Stomach smooth muscle (tissue), 2 donors: ENCODE data around the gene TNFRSF4.

ENCODE experiments used
- H3K27ac ChIP-seq: one replicate; pipeline ENCODE4 v1.7.0; 2013; ENCODE audit warnings: mild to moderate bottlenecking, low read length, inconsistent platforms
- H3K27me3 ChIP-seq, 2 donors: one replicate each; pipeline ENCODE4 v1.7.0; 2013; ENCODE audit warnings: low read length in 2 of 2; ENCODE audit not compliant: insufficient read depth in 2 of 2, control insufficient read depth in 1 of 2
- H3K36me3 ChIP-seq, 2 donors: one replicate each; pipeline ENCODE4 v1.7.0; 2013; ENCODE audit warnings: low read length in 2 of 2; ENCODE audit not compliant: control insufficient read depth in 2 of 2, insufficient read depth in 2 of 2
- H3K4me1 ChIP-seq: one replicate; pipeline ENCODE4 v1.7.0; 2013; ENCODE audit warnings: low read length; ENCODE audit not compliant: control insufficient read depth, insufficient read depth
- H3K4me3 ChIP-seq, 2 donors: one replicate each; pipeline ENCODE4 v1.7.0; 2013; ENCODE audit warnings: low read length in 2 of 2
- H3K9ac ChIP-seq, 2 donors: one replicate each; pipeline ENCODE4 v1.7.0; 2013; ENCODE audit warnings: low read length in 2 of 2, mild to moderate bottlenecking in 1 of 2
- H3K9me3 ChIP-seq, 2 donors: one replicate each; pipeline ENCODE4 v1.7.0; 2013; ENCODE audit warnings: low read length in 2 of 2; ENCODE audit not compliant: control insufficient read depth in 2 of 2
- donor health status: healthy.
- donor health status: Pancreatic carcinoma.

TNFRSF4 gene

GRCh38 chr1:1169429-1170214 is 44.3 kb downstream of the TNFRSF4 start:
- Histone ChIP-seq H3K4me3 (no peak overlapping the region), H3K27me3 (peaks cover 31 to 59% of the 10 kb centered on the region in 2 donors), H3K27ac (no peak overlapping the region), H3K36me3 (no peaks in the 10 kb centered on the region), H3K9me3 (no peaks in the 10 kb centered on the region), H3K4me1 (peaks cover 3% of the 10 kb centered on the region), H3K9ac (no peak overlapping the region)

- Histone ChIP-seq H3K27me3 (peaks cover 26 to 57% of the 10 kb centered on the region in 2 donors), H3K9me3 (no peaks in the 10 kb centered on the region), H3K4me3 (no peak overlapping the region), H3K9ac (no peak overlapping the region), H3K4me1 (peaks cover 3% of the 10 kb centered on the region), H3K36me3 (no peaks in the 10 kb centered on the region), H3K27ac (no peak overlapping the region)
Observed at GRCh38 chr1:1168451-1169411, 45.2 kb downstream of the TNFRSF4 start.

- H3K27me3 ChIP-seq, result peaks cover 20 to 55% of the 10 kb centered on the region in 2 donors
- no peaks in the 10 kb centered on the region for H3K9me3 ChIP-seq
- H3K36me3 ChIP-seq, result no peaks in the 10 kb centered on the region
- no peak overlapping the region for H3K27ac ChIP-seq
- H3K4me1 ChIP-seq, result no peaks in the 10 kb centered on the region
- no peak overlapping the region for H3K9ac ChIP-seq
- no peak overlapping the region for H3K4me3 ChIP-seq
Observed at GRCh38 chr1:1167841-1168450, 46.0 kb downstream of the TNFRSF4 start.

GRCh38 chr1:1167398-1167821 is 46.5 kb downstream of the TNFRSF4 start:
- Histone ChIP-seq H3K4me3 (no peak overlapping the region), H3K27me3 (peaks cover 19 to 58% of the 10 kb centered on the region in 2 donors), H3K9ac (no peak overlapping the region), H3K9me3 (no peaks in the 10 kb centered on the region), H3K36me3 (no peaks in the 10 kb centered on the region), H3K27ac (no peak overlapping the region), H3K4me1 (no peaks in the 10 kb centered on the region)

GRCh38 chr1:1166642-1167397 is 47.1 kb downstream of the TNFRSF4 start:
- Histone ChIP-seq H3K36me3 (no peaks in the 10 kb centered on the region), H3K27ac (no peak overlapping the region), H3K27me3 (peaks cover 13 to 54% of the 10 kb centered on the region in 2 donors), H3K9me3 (no peaks in the 10 kb centered on the region), H3K4me1 (no peaks in the 10 kb centered on the region), H3K9ac (no peak overlapping the region), H3K4me3 (no peak overlapping the region)

GRCh38 chr1:1165900-1166421 is 48.0 kb downstream of the TNFRSF4 start:
- Histone ChIP-seq H3K9me3 (no peaks in the 10 kb centered on the region), H3K27ac (no peak overlapping the region), H3K4me1 (no peaks in the 10 kb centered on the region), H3K36me3 (no peaks in the 10 kb centered on the region), H3K4me3 (no peak overlapping the region), H3K9ac (no peak overlapping the region), H3K27me3 (peaks cover 13 to 50% of the 10 kb centered on the region in 2 donors)

- Histone ChIP-seq H3K36me3 (no peaks in the 10 kb centered on the region), H3K9ac (no peak overlapping the region), H3K9me3 (no peaks in the 10 kb centered on the region), H3K4me3 (no peak overlapping the region), H3K27ac (no peak overlapping the region), H3K27me3 (peaks cover 13 to 46% of the 10 kb centered on the region in 2 donors), H3K4me1 (no peaks in the 10 kb centered on the region)
Observed at GRCh38 chr1:1165485-1165884, 48.5 kb downstream of the TNFRSF4 start.

GRCh38 chr1:1164701-1165451 is 49.1 kb downstream of the TNFRSF4 start:
- no peak overlapping the region for H3K9ac ChIP-seq
- no peaks in the 10 kb centered on the region for H3K9me3 ChIP-seq
- H3K4me1 ChIP-seq, result no peaks in the 10 kb centered on the region
- H3K4me3 ChIP-seq, result no peak overlapping the region
- peaks cover 13 to 44% of the 10 kb centered on the region in 2 donors for H3K27me3 ChIP-seq
- H3K36me3 ChIP-seq, result no peaks in the 10 kb centered on the region
- H3K27ac ChIP-seq, result no peak overlapping the region

GRCh38 chr1:1164361-1164700 is 49.6 kb downstream of the TNFRSF4 start:
- Histone ChIP-seq H3K4me3 (no peak overlapping the region), H3K27me3 (peaks cover 12 to 38% of the 10 kb centered on the region in 2 donors), H3K36me3 (no peaks in the 10 kb centered on the region), H3K9ac (no peak overlapping the region), H3K4me1 (no peaks in the 10 kb centered on the region), H3K27ac (no peak overlapping the region), H3K9me3 (no peaks in the 10 kb centered on the region)
